ENCODE data around the gene RPS15.

RPS15 gene

GRCh38 chr19:1428738-1429391 is 9.3 kb upstream of the RPS15 start:
- no peak for TF ChIP-seq ZFX (IDR thresholded peaks at IDR 0.05)
- no peak for TF ChIP-seq CTCF (conservative IDR thresholded peaks at IDR 0.05)
- H3K27ac ChIP-seq, result no peak overlapping the region

- TF ChIP-seq ZFX (IDR thresholded peaks at IDR 0.05) (no peak), CTCF (conservative IDR thresholded peaks at IDR 0.05) (no peak)
- H3K27ac ChIP-seq, result no peak overlapping the region
Measured at GRCh38 chr19:1429750-1430149, 8.4 kb upstream of the RPS15 start.

- no peak overlapping the region for H3K27ac ChIP-seq
- TF ChIP-seq ZFX (IDR thresholded peaks at IDR 0.05) (no peak), CTCF (conservative IDR thresholded peaks at IDR 0.05) (no peak)
Measured at GRCh38 chr19:1430246-1430645, 8.0 kb upstream of the RPS15 start.

GRCh38 chr19:1431759-1432506 is 6.3 kb upstream of the RPS15 start:
- TF ChIP-seq CTCF (conservative IDR thresholded peaks at IDR 0.05), result no peak
- no peak for TF ChIP-seq ZFX (IDR thresholded peaks at IDR 0.05)
- no peak overlapping the region for H3K27ac ChIP-seq

- no peak for TF ChIP-seq CTCF (conservative IDR thresholded peaks at IDR 0.05)
- no peak for TF ChIP-seq ZFX (IDR thresholded peaks at IDR 0.05)
Measured at GRCh38 chr19:1432507-1432887, 5.7 kb upstream of the RPS15 start.

GRCh38 chr19:1433119-1434039 is 4.8 kb upstream of the RPS15 start:
- no peak for TF ChIP-seq CTCF (conservative IDR thresholded peaks at IDR 0.05)
- no peak for TF ChIP-seq ZFX (IDR thresholded peaks at IDR 0.05)
- H3K27ac ChIP-seq, result no peak overlapping the region

More at GRCh38 chr19:1432507-1432887, 5.7 kb upstream of the RPS15 start:
- no peak overlapping the region for H3K27ac ChIP-seq

GRCh38 chr19:1434040-1434366 is 4.2 kb upstream of the RPS15 start:
- no peak overlapping the region for H3K27ac ChIP-seq
- TF ChIP-seq CTCF (conservative IDR thresholded peaks at IDR 0.05) (no peak), ZFX (IDR thresholded peaks at IDR 0.05) (no peak)
